ENCODE results near the gene RGSL1. TPM values are rescaled to one million over a fixed set of nuclear protein-coding genes. Genes with fewer than 3 reads are reported as not detected.

The RGSL1 gene
- polyA plus RNA-seq, 1 donor from 2014 or later = not detected

DNA sequence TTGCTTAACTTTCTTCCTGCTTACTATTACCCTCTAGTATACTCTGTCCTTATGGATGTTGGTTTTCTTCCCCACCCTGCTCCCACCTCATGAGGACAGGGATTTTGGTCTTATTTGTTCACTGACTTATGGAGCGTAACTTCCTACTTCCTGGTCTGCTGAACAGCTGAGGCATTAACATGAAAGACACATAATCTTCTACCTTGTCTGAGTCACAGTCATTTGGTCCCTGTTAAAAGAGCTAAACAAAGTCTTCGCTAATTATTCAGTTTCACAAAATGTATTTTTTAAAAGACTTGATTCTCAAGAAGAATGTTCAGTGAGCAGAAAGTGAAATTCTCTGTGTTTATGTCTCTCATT, 120.6 kb downstream of the RGSL1 start:
- Histone ChIP-seq H3K9me3 (ENCODE audit: low read length) (no peaks in the 10 kb centered on the region), H3K27ac (ENCODE audit: low read length) (no peak overlapping the region), H3K9me2 (ENCODE audit: insufficient read depth, low read length) (no peaks in the 10 kb centered on the region), H2AFZ (ENCODE audit: low read depth, low read length) (no peak overlapping the region), H3K4me2 (ENCODE audit: low read length) (no peak overlapping the region), H3K79me2 (replicated peaks; ENCODE audit: insufficient read depth, low read length) (no peaks in the 10 kb centered on the region), H3K9ac (ENCODE audit: low read length) (no peak overlapping the region), H4K20me1 (ENCODE audit: insufficient read depth) (no peaks in the 10 kb centered on the region), H3K36me3 (ENCODE audit: insufficient read depth, low read length) (no peaks in the 10 kb centered on the region), H3K27me3 (ENCODE audit: insufficient read depth, low read depth, low read length) (no peaks in the 10 kb centered on the region), H3K4me3 (ENCODE audit: low read length) (no peak overlapping the region), H3F3A (ENCODE audit: insufficient read depth, low read length, poor library complexity, severe bottlenecking) (no peaks in the 10 kb centered on the region)
- TF ChIP-seq, protein P1, sequence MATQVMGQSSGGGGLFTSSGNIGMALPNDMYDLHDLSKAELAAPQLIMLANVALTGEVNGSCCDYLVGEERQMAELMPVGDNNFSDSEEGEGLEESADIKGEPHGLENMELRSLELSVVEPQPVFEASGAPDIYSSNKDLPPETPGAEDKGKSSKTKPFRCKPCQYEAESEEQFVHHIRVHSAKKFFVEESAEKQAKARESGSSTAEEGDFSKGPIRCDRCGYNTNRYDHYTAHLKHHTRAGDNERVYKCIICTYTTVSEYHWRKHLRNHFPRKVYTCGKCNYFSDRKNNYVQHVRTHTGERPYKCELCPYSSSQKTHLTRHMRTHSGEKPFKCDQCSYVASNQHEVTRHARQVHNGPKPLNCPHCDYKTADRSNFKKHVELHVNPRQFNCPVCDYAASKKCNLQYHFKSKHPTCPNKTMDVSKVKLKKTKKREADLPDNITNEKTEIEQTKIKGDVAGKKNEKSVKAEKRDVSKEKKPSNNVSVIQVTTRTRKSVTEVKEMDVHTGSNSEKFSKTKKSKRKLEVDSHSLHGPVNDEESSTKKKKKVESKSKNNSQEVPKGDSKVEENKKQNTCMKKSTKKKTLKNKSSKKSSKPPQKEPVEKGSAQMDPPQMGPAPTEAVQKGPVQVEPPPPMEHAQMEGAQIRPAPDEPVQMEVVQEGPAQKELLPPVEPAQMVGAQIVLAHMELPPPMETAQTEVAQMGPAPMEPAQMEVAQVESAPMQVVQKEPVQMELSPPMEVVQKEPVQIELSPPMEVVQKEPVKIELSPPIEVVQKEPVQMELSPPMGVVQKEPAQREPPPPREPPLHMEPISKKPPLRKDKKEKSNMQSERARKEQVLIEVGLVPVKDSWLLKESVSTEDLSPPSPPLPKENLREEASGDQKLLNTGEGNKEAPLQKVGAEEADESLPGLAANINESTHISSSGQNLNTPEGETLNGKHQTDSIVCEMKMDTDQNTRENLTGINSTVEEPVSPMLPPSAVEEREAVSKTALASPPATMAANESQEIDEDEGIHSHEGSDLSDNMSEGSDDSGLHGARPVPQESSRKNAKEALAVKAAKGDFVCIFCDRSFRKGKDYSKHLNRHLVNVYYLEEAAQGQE (IDR thresholded peaks at IDR 0.05; ENCODE audit: borderline replicate concordance) = no peak
- TF ChIP-seq SMC3 (conservative IDR thresholded peaks at IDR 0.05; ENCODE audit: poor library complexity) = no peak
- no peak for TF ChIP-seq RAD21 (conservative IDR thresholded peaks at IDR 0.05)

DNA sequence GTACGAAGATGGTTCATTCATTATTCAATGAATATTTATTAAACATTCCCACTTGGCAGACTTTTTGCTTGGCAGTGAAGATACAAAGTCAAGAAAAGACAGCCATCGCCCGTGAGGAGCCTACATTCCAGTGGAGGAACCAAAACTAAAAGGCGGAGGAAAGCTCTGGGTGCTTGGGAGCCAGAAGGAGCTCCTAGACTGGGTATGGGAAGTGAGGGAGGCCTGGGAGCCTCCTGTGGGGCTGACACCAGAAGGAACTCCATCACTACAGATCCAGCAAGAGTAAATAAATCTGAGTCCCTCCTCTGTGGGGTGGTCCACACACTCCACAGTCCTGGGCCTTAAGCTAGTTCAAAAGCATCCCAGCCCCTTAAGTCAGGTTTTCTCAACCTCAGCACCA, 124.2 kb downstream of the RGSL1 start:
- Histone ChIP-seq H3K4me3 (ENCODE audit: low read length) (no peak overlapping the region), H3K79me2 (replicated peaks; ENCODE audit: insufficient read depth, low read length) (no peaks in the 10 kb centered on the region), H4K20me1 (ENCODE audit: insufficient read depth) (no peaks in the 10 kb centered on the region), H3K9ac (ENCODE audit: low read length) (no peak overlapping the region), H3F3A (ENCODE audit: insufficient read depth, low read length, poor library complexity, severe bottlenecking) (no peaks in the 10 kb centered on the region), H3K4me2 (ENCODE audit: low read length) (no peak overlapping the region), H3K27ac (ENCODE audit: low read length) (no peak overlapping the region), H3K9me2 (ENCODE audit: insufficient read depth, low read length) (no peaks in the 10 kb centered on the region), H2AFZ (ENCODE audit: low read depth, low read length) (no peak overlapping the region), H3K9me3 (ENCODE audit: low read length) (no peaks in the 10 kb centered on the region), H3K27me3 (ENCODE audit: insufficient read depth, low read depth, low read length) (no peaks in the 10 kb centered on the region), H3K36me3 (ENCODE audit: insufficient read depth, low read length) (no peaks in the 10 kb centered on the region)
- TF ChIP-seq POLR2AphosphoS5 (IDR thresholded peaks at IDR 0.05) = no peak
- TF ChIP-seq SMC3 (conservative IDR thresholded peaks at IDR 0.05; ENCODE audit: poor library complexity) = no peak
- no peak for TF ChIP-seq MXI1 (conservative IDR thresholded peaks at IDR 0.05; ENCODE audit: poor library complexity, severe bottlenecking)
- TF ChIP-seq, protein P1 (IDR thresholded peaks at IDR 0.05; ENCODE audit: borderline replicate concordance) = no peak
- no peak for TF ChIP-seq RAD21 (conservative IDR thresholded peaks at IDR 0.05)
- TF ChIP-seq TAF1 (IDR thresholded peaks at IDR 0.05; ENCODE audit: low read depth) = no peak
- TF ChIP-seq EZH2 (IDR thresholded peaks at IDR 0.05; ENCODE audit: borderline replicate concordance, insufficient read depth, low read length, poor library complexity, severe bottlenecking) = no peak
- TF ChIP-seq CTCF (IDR thresholded peaks at IDR 0.05; ENCODE audit: poor library complexity, severe bottlenecking) = no peak
- no peak for TF ChIP-seq EP300 (conservative IDR thresholded peaks at IDR 0.05; ENCODE audit: poor library complexity, severe bottlenecking)

All from neural cell (in vitro differentiated cells).